ENCODE measurements around the gene RPS6KA2.
"Not testable (repeated sequence)": the region's sequence is repeated elsewhere in the genome, so short reads cannot be mapped to it uniquely, and the experiment has no call there.

DNA sequence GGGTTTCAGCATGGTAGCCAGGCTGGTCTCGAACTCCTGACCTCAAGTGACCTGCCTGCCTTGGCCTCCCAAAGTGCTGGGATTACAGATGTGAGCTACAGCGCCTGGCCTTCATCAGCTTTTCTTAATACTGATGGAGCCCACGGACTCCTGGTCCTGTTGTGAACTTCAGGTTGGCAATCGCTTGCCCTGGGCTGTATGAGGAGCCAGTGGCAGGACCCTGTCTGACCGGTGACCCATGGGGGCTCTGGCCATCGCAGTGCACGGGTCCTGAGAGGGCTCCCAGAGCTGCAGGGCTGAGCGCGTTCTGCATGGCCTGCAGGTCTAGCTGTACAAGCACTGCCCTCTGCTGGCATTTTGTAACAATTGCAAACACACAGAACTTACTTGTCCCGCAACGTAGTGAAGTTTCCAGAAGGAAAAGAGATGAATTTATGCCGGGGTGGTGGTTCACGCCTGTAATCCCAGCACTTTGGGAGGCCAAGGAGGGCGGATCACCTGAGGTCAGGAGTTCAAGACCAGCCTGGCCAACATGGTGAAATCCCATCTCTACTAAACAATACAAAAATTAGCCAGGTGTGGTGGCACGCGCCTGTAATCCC is 226.3 kb downstream of the RPS6KA2 start:
- TF ChIP-seq, protein P1, sequence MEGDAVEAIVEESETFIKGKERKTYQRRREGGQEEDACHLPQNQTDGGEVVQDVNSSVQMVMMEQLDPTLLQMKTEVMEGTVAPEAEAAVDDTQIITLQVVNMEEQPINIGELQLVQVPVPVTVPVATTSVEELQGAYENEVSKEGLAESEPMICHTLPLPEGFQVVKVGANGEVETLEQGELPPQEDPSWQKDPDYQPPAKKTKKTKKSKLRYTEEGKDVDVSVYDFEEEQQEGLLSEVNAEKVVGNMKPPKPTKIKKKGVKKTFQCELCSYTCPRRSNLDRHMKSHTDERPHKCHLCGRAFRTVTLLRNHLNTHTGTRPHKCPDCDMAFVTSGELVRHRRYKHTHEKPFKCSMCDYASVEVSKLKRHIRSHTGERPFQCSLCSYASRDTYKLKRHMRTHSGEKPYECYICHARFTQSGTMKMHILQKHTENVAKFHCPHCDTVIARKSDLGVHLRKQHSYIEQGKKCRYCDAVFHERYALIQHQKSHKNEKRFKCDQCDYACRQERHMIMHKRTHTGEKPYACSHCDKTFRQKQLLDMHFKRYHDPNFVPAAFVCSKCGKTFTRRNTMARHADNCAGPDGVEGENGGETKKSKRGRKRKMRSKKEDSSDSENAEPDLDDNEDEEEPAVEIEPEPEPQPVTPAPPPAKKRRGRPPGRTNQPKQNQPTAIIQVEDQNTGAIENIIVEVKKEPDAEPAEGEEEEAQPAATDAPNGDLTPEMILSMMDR (IDR thresholded peaks at IDR 0.05) = peak; percentile 76
- not testable (repeated sequence) for TF ChIP-seq ZFX (IDR thresholded peaks at IDR 0.05; ENCODE audit: borderline replicate concordance)

Measured in 22Rv1 (cell line).